ENCODE results near the gene EDN2. TPM values are rescaled to one million over a fixed set of nuclear protein-coding genes. Genes with fewer than 3 reads are reported as not detected.

The EDN2 gene
- total RNA-seq, 1 donor from 2014 or later, result not detected

GRCh38 chr1:41473738-41474362 lies 10.6 kb downstream of the EDN2 start:
- no peak overlapping the region for H3K27ac Mint-ChIP-seq (ENCODE audit: unreplicated experiment)
- H3K4me1 Mint-ChIP-seq (ENCODE audit: low read depth, unreplicated experiment), result peaks cover 7% of the 10 kb centered on the region
- TF ChIP-seq CTCF (IDR thresholded peaks at IDR 0.05; ENCODE audit: partially characterized antibody, unreplicated experiment), result no peak

GRCh38 chr1:41471658-41472057 lies 12.8 kb downstream of the EDN2 start:
- Mint-ChIP-seq H3K36me3 (ENCODE audit: unreplicated experiment) (no peaks in the 10 kb centered on the region), H3K27ac (ENCODE audit: unreplicated experiment) (no peak overlapping the region), H3K9me3 (ENCODE audit: unreplicated experiment) (peaks cover 3% of the 10 kb centered on the region), H3K27me3 (ENCODE audit: unreplicated experiment) (no peaks in the 10 kb centered on the region), H3K4me3 (ENCODE audit: unreplicated experiment) (no peak overlapping the region), H3K4me1 (ENCODE audit: low read depth, unreplicated experiment) (peaks cover 11% of the 10 kb centered on the region)
- TF ChIP-seq CTCF (IDR thresholded peaks at IDR 0.05; ENCODE audit: partially characterized antibody, unreplicated experiment), result no peak
- DNase-seq, result no peak

More at GRCh38 chr1:41473738-41474362, 10.6 kb downstream of the EDN2 start:
- no peaks in the 10 kb centered on the region for H3K27me3 Mint-ChIP-seq (ENCODE audit: unreplicated experiment)
- H3K4me3 Mint-ChIP-seq (ENCODE audit: unreplicated experiment), result no peak overlapping the region
- no peaks in the 10 kb centered on the region for H3K36me3 Mint-ChIP-seq (ENCODE audit: unreplicated experiment)
- DNase-seq, result no peak
- peaks cover 4% of the 10 kb centered on the region for H3K9me3 Mint-ChIP-seq (ENCODE audit: unreplicated experiment)

GRCh38 chr1:41469706-41470105 lies 14.8 kb downstream of the EDN2 start:
- Mint-ChIP-seq H3K27ac (ENCODE audit: unreplicated experiment) (no peak overlapping the region), H3K4me3 (ENCODE audit: unreplicated experiment) (no peak overlapping the region), H3K27me3 (ENCODE audit: unreplicated experiment) (peaks cover 4% of the 10 kb centered on the region), H3K4me1 (ENCODE audit: low read depth, unreplicated experiment) (peaks cover 15% of the 10 kb centered on the region), H3K36me3 (ENCODE audit: unreplicated experiment) (no peaks in the 10 kb centered on the region), H3K9me3 (ENCODE audit: unreplicated experiment) (peaks cover 4% of the 10 kb centered on the region)
- no peak for TF ChIP-seq CTCF (IDR thresholded peaks at IDR 0.05; ENCODE audit: partially characterized antibody, unreplicated experiment)
- no peak for DNase-seq

- Mint-ChIP-seq H3K9me3 (ENCODE audit: unreplicated experiment) (peaks cover 4% of the 10 kb centered on the region), H3K27me3 (ENCODE audit: unreplicated experiment) (peaks cover 4% of the 10 kb centered on the region), H3K36me3 (ENCODE audit: unreplicated experiment) (no peaks in the 10 kb centered on the region), H3K27ac (ENCODE audit: unreplicated experiment) (no peak overlapping the region), H3K4me3 (ENCODE audit: unreplicated experiment) (no peak overlapping the region), H3K4me1 (ENCODE audit: low read depth, unreplicated experiment) (peaks cover 23% of the 10 kb centered on the region)
- TF ChIP-seq CTCF (IDR thresholded peaks at IDR 0.05; ENCODE audit: partially characterized antibody, unreplicated experiment), result no peak
- no peak for DNase-seq
Observed at GRCh38 chr1:41468122-41468762, 16.2 kb downstream of the EDN2 start.

- no peaks in the 10 kb centered on the region for H3K36me3 Mint-ChIP-seq (ENCODE audit: unreplicated experiment)
- DNase-seq, result no peak
- peaks cover 4% of the 10 kb centered on the region for H3K9me3 Mint-ChIP-seq (ENCODE audit: unreplicated experiment)
- H3K27ac Mint-ChIP-seq (ENCODE audit: unreplicated experiment), result no peak overlapping the region
- peaks cover 4% of the 10 kb centered on the region for H3K27me3 Mint-ChIP-seq (ENCODE audit: unreplicated experiment)
- TF ChIP-seq CTCF (IDR thresholded peaks at IDR 0.05; ENCODE audit: partially characterized antibody, unreplicated experiment), result no peak
- peaks cover 23% of the 10 kb centered on the region for H3K4me1 Mint-ChIP-seq (ENCODE audit: low read depth, unreplicated experiment)
- no peak overlapping the region for H3K4me3 Mint-ChIP-seq (ENCODE audit: unreplicated experiment)
Observed at GRCh38 chr1:41467673-41468072, 16.8 kb downstream of the EDN2 start.
